VCaP (cell line): ENCODE measurements around the gene CHAF1A.

ENCODE experiments used
- H3K27ac ChIP-seq: fragments of 450-650 bp; 2 replicates; pipeline ENCODE4 v1.5.1; 2017
- TF ChIP-seq, protein P1 (sequence below): fragments of 450-650 bp; conservative IDR thresholded peaks from 2 replicates; pipeline ENCODE4 v1.5.1; 2017; ENCODE audit warnings: mild to moderate bottlenecking, moderate library complexity

Gene CHAF1A

GRCh38 chr19:4453232-4454179 lies 51.1 kb downstream of the CHAF1A start:
- H3K27ac ChIP-seq, result no peak overlapping the region
- TF ChIP-seq, protein P1, sequence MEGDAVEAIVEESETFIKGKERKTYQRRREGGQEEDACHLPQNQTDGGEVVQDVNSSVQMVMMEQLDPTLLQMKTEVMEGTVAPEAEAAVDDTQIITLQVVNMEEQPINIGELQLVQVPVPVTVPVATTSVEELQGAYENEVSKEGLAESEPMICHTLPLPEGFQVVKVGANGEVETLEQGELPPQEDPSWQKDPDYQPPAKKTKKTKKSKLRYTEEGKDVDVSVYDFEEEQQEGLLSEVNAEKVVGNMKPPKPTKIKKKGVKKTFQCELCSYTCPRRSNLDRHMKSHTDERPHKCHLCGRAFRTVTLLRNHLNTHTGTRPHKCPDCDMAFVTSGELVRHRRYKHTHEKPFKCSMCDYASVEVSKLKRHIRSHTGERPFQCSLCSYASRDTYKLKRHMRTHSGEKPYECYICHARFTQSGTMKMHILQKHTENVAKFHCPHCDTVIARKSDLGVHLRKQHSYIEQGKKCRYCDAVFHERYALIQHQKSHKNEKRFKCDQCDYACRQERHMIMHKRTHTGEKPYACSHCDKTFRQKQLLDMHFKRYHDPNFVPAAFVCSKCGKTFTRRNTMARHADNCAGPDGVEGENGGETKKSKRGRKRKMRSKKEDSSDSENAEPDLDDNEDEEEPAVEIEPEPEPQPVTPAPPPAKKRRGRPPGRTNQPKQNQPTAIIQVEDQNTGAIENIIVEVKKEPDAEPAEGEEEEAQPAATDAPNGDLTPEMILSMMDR, result no peak

- H3K27ac ChIP-seq, result peak overlapping the region; percentile 73
- TF ChIP-seq, protein P1, result no peak
Observed at GRCh38 chr19:4454747-4455718, 52.6 kb downstream of the CHAF1A start.

DNA sequence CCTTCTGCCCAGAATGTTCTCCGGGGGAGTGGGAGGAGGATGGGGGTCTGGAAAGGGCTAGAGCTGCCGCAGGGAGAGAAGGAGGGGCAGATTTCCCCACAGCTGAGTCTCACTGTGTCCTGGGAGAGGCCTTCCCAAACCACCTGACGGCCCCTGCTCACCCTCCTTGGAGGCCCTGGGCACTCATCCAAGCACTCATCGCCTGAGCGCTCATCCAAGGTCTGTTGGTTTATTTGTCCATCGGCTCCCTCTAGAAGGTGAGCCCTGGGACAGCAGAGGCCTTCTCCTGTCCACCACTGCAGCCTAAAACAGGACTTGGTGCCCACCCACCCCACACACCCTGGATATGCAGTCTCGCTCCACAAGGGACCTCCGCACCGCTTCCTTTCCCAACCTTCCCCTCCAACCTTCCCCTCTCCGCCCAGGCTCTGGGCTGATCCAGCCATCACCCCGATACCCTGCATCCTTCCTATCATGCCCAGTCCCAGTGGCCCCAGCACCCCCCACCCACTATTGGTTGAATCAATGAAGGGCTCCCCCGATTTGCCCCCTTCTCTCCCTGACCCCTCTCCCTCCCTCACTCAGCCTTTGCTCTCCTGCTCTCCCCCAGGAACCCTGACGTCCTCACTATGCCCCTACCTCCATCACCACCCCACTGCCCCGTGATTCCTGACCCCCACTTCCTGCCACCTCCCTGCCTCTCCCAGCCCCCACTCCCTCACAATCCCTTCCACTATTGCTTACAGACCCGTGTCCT lies 53.5 kb downstream of the CHAF1A start:
- H3K27ac ChIP-seq, result peak overlapping the region; percentile 73
- TF ChIP-seq, protein P1, result no peak

- peak overlapping the region; percentile 73 for H3K27ac ChIP-seq
- TF ChIP-seq, protein P1, result no peak
Observed at GRCh38 chr19:4456476-4456842, 54.0 kb downstream of the CHAF1A start.

- peak overlapping the region; percentile 73 for H3K27ac ChIP-seq
- TF ChIP-seq, protein P1, result no peak
Observed at GRCh38 chr19:4456843-4457653, 54.6 kb downstream of the CHAF1A start.

- peak within 1 kb of the TSS; percentile 73 for H3K27ac ChIP-seq
- TF ChIP-seq, protein P1, result no peak
Observed at GRCh38 chr19:4457654-4458395, 55.4 kb downstream of the CHAF1A start, which contains the start of gene UBXN6. Gene UBXN6, minus strand, starts transcription at chr19:4457794. Its CDS starts 97 bp downstream, at chr19:4457697.
